HG02885 (cell line): ENCODE results near the gene LAMC1.
A peak's percentile ranks its signal among the peaks of the same experiment; 100 is the strongest.

Experiments
- ATAC-seq: cut with Tn5 transposase; IDR thresholded peaks from one replicate; pipeline ENCODE4 v1.9.1; 2021; ENCODE audit warnings: mild to moderate bottlenecking; ENCODE audit not compliant: unreplicated experiment, poor library complexity

LAMC1 gene

DNA sequence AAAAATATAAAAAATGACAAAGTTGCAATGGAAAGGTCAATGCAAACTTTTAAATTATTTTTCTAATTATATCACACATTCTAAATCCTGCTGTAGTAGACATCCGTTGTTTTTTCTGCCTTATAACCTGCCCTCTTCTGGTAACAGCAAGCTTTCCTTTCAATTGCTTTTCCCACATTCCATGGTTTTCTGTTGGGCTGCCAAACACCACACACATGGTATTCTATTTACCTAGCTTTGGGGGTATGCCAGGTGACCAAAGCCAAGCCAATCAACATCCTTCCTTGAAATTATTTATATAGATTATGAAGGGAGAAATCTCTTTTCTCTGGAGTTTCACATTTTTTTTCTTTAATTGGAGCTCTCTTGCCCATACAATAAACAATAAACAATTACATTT, 3.4 kb upstream of the LAMC1 start:
- ATAC-seq: no peak

DNA sequence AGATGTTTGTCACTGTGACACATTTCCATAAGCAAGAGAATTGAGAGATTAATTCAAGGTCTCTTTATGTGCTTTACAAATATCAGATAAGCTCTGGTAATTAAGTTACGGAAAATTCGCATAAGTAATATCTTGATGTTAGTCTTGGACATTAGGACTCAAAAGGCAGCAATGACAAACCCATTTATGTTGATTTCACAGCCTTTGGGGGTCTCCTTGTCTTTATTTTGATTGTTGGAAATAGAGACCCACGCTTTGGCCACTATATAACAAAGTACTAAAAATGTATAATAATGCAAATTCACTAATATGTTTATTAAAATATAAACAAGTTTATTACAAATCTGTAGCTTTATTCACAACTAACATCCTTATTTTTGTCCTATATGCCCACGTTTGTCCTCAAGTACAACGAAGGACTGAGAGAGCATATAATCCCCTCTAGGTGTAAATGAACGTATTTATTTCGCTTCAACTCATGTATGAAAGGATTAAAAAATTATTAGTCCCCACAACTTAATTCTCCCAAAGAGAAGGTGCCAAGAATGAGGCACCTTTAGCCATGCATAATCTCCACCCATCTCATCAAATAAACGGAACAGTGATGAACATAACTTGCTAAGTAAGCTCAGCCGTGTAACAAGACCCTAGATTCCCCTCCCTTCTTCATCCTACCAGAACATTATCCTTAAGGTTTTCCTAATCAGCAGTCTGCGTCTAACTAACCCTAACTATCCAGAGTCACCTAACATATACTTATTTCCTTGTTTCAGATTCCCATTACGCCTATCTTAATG, 1.6 kb upstream of the LAMC1 start:
- no peak for ATAC-seq

DNA sequence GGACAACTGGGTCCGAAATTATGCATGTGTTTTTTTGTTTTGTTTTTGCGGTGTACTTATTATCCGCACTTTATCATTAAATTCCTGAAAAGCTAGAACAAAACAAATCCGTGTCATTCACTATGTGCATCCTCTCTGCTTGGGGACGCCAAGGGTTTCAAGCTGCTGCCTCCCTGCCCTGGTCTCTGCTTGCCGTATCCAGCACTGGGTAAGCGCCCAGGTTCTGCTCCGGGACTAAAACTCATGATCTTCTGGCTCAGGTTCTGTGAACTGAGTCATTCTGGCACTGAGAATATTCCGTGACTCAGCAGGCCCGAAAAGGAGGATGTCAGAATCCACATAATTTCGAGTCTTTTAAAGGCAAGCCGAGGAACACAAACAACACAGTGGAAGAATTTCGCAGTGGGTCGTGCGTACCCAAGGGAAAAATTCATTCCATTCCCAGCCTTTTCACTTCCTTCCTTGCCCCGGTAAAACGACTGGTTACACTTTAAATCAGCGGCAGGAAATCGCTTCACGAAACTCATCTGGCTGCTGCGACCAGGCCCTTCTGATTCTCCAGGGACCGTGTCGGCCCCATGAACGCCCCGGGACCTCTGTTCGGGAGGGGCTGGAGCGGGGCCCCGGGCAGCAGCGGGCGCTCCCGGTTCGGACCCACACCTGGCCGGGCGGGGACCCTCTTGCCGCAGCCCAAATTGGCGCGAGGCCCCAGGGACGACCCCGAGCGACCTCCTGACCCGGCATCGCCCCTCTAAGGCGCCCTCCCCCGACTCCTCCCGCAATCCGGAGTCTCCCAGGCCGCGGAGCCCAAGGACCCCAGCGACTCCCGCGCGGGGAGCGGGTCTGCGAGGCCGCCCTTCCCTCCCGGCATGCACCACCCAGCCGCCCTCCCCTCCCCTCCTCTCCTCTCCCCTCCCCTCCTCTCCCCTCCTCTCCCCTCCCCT, 746 bp upstream of the LAMC1 start:
- peak; percentile 34 for ATAC-seq

DNA sequence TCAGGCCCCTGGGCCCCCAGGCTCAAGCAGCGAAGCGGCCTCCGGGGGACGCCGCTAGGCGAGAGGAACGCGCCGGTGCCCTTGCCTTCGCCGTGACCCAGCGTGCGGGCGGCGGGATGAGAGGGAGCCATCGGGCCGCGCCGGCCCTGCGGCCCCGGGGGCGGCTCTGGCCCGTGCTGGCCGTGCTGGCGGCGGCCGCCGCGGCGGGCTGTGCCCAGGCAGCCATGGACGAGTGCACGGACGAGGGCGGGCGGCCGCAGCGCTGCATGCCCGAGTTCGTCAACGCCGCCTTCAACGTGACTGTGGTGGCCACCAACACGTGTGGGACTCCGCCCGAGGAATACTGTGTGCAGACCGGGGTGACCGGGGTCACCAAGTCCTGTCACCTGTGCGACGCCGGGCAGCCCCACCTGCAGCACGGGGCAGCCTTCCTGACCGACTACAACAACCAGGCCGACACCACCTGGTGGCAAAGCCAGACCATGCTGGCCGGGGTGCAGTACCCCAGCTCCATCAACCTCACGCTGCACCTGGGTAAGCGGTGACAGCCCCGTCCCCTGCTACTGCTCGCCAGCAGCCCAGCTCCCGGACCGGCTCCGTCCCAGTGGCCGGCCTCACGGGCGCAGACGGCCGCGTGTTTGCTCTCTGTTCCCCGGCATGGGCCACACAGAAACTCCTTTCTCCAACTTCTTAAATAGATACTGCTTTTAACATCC, 539 bp downstream of the LAMC1 start:
- ATAC-seq: peak; percentile 63

DNA sequence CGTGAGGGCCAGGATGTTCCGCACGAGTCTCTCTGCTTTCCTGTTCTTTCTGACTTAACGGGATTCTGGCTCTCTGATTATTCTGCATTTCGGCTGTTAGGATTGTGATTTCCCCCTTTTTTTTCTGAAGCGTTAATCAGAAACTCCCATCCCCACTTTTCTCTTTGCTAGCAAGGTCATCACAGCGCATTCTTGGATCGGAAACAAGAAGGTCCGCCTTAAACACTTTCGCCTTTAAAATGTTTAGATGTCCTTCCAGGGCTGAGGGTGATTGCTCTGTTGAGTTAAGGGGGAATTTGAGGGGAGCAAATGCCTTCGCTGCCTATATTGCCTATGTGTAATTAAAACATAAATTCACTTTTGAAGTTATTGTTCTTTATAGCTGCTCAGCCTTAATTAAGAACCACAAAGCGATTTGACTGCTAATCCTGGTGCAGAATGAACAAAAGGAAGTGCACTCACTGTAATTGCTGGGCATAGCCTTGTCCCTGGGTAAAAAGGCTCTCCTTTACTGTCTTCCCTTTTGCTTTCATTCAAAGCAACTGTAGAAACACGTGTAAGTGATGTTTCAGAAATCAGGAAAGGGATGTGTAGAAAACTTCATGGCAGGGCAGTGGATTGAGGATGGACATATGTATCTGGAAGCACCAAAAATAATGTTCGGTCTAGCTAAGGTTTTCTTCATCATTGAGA, 1.2 kb downstream of the LAMC1 start:
- no peak for ATAC-seq

DNA sequence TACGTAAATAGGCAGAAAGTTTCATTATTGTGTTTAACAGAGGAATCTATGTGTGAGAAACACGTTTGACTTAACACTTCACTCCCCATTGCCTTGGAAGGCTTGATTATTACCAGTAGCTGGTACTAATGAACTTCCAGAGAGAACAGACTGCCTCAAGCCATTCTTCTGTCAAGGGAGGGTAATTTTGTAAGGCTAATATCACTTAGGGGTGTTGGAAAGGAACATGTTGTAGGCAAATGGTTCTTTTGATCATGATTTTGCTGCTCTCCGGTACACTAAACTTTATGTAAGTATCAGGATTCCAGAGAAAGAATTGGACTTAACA, 1.8 kb downstream of the LAMC1 start:
- ATAC-seq: no peak

DNA sequence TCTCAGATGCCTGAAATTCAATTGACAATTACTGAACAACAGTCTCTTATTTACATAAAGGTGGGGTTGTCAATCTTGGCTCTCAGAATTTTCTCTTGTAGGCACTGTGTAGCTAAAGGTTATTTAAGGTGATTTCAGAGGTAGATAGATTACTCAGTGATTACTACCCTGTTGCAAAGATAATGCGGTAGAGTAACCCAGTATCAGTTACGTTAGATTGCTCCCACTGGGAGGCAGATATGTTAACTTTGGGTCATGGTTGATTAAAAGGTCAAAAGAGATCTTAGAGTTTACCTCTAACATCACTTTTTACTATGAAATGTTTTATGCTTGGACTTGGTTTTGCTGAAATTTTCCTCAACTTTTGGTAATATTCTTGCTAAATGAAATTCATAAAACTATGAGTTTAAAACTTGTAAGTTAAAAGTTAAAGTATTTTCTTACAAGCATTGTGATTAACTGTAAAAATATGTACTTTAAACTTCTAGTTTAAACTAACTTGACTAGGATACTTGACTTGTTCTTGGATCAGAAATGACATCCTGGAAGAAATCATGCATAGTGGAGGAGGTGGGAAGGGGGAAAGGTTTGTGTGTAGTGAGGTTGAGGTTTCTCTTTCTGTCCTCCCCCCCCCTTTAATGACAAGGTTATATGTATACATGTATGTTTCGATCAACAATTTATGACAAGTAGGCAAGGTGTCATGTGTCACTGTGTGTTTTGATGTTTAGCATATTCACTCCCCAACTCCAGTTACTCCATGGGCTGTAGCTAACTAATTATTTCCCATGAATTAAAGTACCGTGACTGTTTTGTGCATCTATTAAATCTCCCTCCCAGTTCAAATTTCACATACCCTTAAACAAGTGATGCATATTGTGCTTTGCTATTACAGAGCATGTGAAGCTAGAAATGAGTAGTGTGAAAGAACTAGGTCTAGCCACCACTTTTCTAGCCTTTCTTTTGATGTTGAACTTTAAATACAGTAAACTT, 2.9 kb downstream of the LAMC1 start:
- no peak for ATAC-seq

DNA sequence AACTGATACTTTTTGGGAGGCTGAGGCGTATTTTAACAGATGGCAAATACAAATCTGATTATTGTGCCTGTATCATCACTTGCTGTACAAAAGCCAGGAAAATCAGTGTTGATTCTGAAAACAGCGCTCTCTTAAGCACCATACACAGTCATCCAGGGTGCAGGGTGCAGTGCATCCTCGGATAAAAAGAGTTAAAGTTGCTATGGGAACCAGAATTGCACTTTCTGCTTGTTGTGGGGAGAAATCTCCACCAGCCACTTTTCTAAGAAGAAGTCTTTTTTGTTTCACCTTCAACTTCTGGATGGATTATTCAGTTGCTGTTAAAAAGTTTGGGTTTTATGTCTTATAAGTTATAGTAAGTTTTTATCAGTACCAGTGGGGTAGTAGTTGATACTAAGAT, 3.8 kb downstream of the LAMC1 start:
- no peak for ATAC-seq

DNA sequence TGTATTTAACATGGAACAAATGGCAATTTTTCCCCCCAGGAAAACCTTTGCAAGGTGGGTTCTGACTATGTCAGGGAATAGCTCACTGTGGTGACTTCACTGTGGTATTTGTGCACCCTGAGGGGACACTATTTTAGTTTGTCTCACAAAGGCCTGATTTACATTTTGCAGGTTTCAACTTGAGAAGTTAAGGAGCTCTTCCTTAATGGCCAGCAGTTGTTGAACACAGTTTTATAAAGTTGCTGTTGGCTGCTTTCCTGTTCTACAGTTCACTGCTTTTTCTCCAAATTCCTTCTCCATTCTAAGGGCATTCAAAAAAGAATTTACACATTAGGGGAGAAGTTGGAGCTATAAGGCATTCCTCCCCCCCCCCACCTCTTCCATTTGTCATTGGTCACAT, 4.6 kb downstream of the LAMC1 start:
- no peak for ATAC-seq

DNA sequence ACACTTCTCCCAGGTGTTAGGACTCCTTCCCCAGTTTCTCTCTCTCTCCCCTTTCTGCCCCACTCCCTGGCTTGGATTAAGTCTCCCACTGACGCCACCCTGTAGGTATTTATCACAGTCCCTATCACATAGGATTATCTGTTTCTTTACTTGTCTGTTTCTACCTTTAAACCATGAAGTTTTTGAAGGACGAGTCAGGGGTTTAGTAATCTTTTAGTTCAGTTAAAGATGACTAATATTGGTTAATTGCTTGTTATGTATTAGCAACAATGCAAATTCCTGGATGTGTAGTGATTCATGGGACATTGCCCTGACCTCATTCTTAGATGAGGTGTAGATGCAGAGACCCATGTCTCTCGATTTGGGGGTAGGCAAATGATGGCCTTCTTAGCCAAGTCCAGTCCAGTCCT, 6.4 kb downstream of the LAMC1 start:
- no peak for ATAC-seq

DNA sequence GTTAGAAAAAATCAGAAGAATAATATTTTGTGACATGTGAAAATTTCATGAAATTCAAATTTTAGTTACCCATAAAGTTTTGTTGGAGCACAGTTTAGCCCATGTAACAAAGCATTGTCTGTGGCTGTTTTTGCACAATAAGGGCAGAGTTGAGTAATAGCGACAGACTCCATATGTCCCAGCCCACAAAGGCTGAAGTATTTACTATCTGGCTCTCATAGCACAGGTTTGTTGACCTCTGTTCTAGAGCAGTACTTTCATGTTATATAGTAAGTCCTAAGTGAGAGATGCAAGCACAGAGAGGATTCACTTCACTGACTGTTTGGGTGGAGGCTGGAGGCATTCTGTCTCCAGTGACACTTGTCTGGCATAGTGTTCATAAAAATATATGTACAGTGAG, 6.8 kb downstream of the LAMC1 start:
- no peak for ATAC-seq

DNA sequence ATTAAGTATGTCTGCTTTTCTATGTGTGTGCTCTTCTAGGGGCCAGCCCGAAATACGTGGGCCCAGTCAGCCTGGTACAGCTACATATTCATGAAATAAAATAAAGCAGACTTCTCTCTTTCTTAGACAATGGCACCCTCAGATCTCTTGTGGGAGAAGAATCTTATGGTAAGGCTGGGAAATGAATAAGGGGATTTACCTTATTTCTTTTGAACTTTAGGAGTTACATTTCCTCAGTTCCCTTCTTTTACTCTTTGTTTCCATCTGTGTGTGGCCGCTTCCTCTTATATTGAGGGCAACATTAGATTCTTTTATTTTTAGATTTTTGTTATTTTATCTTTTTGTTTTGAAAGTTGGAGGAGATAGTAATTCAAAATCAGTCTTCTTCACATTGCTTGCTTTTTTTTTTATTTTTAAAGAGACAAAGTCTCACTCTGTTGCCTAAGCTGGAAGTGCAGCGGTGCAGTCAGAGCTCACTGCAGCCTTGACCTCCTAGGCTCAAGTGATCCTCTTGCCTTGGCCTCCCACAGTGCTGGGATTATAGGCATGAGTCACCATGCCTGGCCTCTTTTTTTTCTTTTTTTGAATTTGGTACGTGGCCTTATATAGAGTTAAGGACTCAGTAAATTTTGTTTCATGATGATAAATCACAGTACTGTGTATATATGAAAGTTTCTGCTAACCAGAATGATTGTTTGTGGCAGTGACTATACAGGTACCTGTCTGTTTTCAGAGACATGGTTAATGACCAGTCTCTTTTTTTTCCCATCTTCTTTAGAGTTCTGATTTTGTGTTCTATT, 9.1 kb downstream of the LAMC1 start:
- no peak for ATAC-seq

DNA sequence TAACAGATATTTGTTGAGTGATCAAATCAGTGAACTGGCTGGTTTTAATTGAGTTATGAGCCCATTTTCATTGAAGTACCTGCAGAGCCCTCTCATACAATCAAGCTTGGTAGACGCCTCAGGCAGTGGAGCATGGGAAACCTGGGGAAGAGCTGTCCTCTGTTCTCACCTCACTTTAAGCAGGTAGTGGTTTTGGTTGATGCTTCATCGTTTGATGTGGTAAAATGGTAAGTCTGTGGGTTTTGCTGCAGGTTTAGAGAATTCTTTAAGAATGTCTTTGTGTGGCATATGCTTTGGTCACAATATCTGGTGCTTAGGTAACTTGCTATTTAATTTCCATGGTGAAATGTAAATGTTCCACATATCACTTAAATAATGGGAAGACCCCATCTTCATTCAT, 10.0 kb downstream of the LAMC1 start:
- ATAC-seq: no peak

DNA sequence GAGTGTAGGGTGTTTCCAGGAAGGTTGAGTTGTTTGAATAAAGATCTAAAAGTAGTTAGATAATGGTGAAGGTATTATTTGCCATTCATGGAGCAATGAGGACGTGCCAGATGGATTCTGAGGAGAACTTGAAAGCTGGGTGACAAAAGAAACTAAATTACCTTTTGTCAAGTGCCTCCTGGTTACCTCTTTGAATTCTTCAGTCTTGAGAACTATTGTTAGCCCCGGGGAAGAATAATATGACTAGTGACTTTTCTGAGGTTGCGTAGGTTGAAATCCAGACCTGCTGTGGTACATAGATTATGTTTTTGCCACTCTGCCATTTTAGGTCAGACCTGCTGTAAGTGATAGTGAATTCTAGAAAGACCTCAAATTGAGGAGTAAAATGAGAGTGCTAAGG, 11.5 kb downstream of the LAMC1 start:
- ATAC-seq: no peak

DNA sequence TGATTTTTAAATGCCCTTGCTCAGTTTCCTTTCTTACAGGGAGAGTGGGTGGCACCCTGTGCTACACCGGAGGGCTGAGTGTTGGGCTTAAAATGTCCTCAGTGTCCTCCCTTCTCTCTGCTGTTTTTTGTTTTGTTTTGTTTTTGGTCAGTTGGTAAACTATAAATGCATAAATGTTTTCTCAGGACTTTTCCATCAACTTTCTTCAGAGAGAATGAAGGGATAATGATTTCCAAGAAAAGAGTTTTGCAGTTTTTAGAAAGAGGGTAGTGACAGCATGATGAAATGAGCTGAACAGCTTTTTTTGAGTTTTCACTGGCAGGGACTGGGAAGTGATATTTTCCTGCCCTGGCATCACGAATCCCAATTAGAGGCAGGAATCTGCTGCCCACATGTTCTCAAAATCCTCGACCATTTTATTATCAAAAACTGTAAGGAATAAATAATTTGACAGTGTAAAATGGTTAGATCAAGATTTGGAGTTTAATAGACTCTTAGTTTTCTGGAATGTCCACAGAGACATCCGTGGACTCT, 15.2 kb downstream of the LAMC1 start:
- ATAC-seq: no peak

DNA sequence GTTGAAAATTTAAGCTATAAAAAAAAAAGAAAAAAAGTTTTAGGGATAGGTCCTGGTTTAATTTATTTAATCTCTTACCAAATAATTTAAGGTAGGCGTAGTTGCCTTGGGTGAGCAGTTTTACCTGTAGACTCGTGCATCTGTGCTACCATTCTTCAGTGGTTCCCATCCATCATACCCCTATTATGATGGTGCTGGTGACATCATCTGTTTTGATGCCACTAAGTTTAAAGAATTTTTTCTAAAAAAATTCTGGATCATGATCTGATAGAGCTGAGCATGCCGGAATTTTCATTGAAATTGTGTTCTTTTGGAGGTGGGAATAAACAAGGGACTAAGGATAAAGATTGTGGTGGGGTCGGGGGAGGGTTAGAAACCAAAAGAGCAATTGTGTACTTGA, 15.7 kb downstream of the LAMC1 start:
- no peak for ATAC-seq

DNA sequence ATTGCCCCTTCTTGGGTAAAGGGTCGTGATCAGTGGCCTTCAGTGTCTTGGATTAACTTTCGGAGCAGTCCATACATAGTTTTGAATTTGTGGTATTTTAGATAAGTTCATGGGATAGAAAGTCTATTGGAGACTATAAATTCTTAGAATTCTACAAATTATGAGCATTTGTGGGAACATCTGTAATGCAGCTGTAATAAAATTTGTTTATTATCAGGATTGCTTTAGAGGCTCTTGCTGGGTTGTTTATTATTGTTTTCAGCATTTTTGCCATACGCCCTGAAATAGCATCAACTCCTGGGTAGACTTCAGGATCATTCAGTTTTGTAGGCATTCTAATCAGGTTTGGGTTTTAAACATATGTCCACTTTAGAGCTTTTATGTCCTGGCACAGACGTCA, 16.1 kb downstream of the LAMC1 start:
- ATAC-seq: no peak

DNA sequence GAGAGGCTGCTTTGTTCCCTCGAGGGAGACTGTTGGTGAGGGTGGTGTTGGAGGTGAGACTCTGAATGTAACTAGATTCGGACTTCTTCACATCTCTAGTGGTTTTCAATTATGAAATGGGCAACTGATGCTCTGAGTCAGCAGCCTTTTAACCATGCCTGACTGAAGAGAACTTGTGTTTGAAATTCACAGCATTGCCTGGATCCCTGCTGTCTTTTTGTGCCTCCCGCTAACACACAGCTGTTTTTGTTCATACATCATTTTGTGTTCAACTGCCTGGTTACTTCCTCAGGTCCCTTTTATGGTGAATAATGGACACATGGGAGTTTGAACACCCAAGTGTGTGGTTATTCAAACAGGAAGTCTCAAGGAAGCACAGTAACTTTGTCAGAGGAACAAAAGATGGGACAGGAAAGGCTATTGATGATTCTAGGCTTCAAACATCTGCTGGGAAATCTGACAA, 16.8 kb downstream of the LAMC1 start:
- no peak for ATAC-seq
